Measurements from ENCODE around the gene SORCS2.
A peak's percentile ranks its signal among the peaks of the same experiment; 100 is the strongest.

SORCS2 gene

DNA sequence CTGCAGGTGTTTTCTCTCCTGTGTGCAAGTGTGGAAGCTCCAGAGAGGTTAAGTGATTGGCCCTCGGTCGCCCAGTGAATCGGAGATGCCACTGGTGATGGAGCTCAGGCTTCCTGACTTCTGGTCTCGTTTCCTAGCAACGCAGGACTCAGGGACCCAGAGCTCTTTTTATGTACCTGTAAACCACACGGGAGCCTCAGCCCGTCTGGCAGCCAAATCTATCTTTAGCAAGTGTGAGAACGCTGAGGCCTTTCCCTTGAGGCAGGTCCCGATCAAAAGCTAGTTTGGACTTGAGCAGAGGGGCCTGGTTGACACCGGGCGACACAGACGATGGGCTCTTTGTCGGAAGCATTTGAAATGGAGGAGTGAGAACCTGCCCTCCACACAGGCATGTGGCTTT lies 116.8 kb downstream of the SORCS2 start:
- no peak for DNase-seq

DNA sequence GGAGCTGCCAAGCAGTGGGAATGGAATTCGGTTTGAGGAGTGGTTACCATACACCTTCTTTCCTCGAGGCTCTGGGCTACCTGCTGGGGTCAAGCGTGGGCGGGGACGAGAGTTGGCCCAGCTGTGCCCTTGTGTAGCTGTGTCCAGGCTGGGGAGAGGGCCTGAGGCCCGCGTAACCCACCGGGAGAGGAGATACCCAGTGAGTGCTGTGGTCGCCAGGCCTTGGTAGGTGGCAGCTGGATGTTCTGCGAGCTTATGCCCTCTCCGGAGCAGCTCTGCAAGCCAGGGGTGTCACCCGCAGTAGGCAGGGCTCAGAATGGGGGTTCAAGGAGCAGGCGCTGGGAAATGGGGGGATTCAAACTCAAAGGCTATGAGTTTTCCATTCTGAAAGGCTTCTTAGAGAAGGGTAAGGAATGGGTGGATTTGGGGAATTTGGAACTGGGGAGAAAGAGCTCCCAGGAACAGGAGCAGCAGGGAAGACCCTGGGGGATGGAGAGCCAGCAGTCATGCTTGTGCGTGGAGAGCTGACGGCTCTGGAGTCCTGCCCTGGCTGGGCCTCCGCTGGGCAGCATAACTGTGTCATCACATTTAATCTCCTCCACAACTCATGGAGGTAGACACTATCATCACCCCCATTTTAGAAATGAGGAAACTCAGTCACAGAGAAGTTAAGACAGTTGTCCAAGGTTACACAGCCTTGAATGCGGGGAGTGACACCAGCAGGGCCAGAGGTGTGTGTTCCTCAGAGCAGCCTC lies 117.5 kb downstream of the SORCS2 start:
- DNase-seq: no peak

DNA sequence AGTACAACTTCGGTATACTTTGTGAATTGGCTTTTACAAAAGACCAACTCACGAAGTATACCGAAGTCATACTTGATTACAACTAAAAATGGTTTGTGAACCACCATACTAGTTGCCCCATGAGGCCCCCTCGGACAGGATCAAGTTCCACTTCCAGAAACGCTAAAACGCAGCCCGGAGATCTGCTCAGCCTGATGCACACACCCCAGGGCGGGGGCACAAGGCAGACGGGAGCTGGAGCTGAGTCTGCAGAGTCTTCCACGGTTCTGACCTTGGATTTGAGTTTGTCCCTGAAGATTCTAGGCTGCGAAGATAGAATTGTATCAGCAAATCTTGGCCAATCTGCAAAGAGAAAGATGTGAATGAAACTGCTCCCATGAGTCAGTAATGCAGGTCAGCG lies 118.1 kb downstream of the SORCS2 start:
- no peak for DNase-seq

DNA sequence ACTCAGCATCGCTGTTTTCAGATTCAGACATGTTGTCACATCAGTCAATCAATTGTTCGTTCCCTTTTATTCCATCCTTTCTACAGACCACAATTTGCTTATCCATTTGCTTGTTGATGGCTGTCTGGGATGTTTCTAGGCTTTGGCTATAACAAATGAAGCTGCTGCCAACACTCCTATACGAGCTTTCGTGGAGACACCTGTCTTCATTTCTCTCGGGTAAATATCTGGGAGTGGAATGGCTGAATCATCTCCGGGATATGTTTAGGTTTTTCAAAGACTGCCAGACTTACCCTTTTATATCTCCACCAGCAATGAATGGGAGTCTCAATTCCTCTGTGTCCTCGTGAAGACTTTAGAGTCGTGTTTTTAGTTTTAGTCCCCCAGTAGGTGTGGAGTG lies 118.9 kb downstream of the SORCS2 start:
- no peak for DNase-seq

DNA sequence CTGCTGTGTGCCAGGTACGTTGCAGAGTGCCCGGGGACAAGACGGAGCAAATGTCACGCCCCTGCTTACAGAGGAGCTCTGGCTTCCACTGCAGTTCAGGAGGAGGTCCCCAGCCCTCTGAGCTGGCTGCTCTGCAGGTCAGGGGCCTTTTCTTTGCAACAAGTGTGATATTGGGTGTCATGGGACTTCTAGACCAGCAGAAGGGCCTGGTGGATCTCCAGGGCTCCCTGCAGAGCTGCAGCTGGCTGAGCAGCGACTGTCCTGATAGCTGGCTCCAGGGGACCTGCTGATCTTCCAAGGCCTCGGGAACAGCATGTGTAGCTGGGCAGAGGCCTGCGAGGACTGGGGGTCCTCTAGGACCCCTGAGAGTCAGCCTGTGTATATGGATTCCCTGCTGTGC lies 120.4 kb downstream of the SORCS2 start:
- DNase-seq: no peak

DNA sequence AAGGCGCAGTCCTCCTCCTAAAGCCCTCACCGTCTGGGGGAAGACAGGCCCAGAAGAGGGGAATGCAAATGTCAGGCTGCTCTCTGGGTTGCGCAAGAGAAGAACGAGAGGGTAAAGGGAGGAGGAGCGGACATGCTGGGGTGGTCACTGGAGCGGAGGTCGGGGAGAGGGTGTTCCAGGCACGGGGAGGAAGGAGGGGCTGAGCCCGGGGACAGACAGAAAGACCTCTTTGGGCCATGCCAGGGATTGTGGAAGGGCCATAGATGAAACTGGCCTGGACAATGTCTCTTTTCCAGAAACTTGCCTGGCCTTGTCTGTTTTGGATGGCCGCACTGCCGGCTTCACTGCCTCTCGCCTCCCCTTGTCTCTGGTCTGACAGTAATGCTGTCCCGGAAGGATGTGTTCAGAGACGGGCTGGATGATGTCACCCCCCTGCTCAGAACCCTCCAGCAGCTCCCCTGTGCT lies 121.0 kb downstream of the SORCS2 start:
- DNase-seq: no peak

DNA sequence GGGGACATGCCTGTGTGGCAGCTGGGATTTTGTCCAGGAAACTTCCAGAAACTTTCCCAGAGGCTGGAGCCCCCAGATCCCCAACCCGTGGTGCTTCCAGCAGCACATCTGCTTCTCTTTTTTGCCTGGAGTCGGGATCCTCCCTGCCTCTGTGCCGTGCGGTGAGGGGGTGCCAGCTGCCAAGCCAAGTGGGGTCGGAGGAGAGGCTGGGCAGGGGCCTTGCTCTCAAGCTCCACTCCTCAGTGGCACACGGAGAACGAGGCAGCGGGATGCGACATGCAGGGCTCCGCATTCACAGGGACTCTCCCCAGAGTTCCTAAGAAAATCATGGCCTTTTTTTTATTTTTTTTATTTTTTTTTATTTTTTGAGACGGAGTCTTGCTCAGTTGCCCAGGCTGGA lies 121.7 kb downstream of the SORCS2 start:
- DNase-seq: no peak

DNA sequence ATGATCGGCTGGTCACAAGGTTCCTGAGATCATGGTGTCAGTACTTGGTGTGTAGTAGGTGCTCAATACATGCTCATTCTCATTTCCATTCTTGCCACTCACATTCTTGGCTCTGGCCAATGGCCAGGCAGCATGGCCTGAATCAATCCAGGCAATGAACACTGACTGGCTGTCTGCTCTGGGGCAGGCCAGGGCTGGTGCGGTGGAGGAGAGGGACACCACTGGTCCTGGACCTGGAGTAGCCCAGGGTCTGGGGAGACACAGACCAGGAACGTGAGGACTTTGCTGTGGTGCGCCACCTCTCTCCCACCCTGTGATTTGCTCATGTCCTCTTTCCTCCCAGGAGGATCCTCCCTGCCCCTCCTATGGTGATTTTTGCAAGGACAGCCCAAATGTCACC lies 122.9 kb downstream of the SORCS2 start:
- DNase-seq: no peak

DNA sequence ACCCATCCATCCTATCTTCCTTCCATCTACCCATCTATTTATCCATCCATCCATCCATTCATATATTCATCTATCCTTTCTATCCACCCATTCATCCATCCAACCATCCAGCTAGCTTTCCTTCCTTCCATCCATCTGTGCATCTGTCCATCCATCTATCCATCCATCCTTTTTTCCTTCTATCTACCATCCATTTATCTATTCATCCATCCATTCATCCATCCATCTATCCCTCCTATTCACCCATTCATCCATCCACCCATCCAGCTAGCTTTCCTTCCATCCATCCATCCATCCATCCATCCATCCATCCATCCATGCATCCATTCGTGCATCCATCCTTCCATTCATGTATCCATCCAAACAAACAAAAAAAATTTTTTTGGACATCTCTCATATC lies 123.6 kb downstream of the SORCS2 start:
- no peak for DNase-seq

DNA sequence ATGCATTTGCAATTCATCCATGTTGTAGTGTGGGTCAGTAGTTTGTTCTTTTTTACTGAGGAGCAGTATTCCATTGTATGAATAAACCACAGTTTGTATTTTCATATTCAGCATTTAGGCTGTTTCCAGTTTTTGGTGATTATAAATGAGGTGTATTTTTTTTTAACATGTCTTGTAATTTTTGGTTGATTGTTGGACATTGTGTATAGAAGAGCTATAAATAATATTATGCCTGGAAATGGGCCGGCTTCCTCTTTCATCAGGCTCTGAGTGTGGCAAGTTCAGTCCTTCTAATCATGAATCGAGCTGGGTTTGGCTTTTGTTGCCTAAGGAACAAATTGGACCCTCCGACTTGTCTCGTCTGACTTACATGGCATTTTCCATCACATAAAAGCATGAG lies 126.7 kb downstream of the SORCS2 start:
- DNase-seq: no peak

DNA sequence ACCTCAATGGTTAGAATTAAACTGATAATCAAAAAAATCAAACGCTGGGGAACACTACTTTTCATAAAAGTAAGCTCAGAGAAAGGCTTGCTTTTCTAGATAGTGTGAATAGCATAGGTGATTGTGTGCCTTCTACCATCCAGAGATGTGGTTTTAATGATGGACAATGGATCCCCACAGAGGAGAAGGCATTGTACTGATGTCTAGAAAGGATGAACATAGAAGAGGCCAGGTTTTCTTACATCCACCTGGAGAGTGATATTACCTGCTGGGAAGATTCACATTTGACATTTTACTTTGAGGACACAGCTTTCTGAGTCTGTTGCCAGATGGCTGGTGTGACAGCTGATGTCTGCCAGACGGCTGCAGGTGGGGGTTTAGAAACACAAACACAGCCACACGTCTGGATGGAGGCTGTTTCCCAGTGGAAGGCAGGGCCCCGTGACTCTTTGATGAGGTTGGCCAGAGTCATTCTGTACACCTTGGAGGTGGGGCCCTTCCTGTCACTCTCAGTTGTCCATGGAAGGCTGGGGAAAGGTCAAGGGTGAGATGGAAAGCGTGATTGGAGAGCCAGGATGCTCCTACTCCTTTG lies 128.0 kb downstream of the SORCS2 start:
- no peak for DNase-seq

DNA sequence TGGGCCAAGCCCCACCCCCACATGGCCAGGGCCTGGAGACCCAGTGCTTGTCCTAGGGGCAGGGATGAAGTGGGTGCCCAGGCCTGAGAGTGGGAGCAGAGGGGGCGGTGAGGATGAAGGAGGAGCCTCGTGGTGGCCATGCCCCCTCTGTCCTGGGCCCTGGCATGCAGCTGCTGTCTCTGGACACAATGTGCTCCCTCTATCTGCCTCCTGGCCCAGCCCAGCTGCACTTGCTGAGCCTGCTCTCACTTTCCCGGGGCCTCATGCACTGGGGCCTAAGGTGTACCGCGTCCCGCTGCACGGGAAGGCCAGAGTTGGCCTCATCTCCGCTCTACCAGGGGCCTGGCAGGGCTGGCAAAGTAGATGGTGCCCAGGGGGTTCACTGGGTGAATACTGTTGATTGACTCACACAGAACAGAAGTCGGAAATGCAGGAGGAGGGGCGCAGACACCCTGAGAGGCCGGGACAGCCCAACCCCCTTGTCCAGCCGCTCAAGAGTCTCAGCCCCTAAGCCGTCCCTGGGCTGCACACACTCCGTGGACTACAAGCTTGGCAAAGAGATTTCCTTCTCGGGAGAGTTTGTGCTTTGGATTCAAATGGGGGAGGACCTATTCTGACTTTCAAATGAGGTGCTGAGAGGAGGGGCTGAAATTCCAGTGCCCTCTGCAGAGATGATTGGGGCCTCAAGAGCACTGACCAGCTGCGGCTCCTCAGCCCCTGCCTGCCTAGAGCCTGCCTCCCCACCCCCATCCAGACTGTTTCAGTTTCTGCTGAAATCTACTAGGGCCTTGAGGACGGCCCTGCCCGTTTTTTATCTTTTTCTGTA lies 130.0 kb downstream of the SORCS2 start:
- DNase-seq: no peak

DNA sequence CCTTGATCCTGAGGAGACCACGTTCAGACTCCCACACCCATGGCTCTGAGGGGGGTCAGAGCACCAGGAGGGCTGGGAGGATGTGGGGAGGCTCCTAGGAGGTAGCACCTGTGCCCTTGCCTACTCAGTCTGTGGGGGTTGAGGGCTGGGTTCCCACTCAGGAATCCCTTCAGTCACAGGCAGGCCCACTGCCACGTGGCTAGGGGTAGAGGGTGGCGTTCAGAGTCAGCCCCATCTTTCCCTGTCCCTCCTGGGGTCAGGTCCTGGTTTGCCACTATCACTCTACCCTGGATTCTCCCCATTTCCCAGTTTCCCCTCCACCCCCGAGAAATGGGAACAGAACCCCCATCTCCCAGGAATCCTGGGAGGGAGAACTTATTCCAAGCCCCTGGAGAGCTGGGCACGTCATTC lies 131.1 kb downstream of the SORCS2 start:
- DNase-seq: no peak

DNA sequence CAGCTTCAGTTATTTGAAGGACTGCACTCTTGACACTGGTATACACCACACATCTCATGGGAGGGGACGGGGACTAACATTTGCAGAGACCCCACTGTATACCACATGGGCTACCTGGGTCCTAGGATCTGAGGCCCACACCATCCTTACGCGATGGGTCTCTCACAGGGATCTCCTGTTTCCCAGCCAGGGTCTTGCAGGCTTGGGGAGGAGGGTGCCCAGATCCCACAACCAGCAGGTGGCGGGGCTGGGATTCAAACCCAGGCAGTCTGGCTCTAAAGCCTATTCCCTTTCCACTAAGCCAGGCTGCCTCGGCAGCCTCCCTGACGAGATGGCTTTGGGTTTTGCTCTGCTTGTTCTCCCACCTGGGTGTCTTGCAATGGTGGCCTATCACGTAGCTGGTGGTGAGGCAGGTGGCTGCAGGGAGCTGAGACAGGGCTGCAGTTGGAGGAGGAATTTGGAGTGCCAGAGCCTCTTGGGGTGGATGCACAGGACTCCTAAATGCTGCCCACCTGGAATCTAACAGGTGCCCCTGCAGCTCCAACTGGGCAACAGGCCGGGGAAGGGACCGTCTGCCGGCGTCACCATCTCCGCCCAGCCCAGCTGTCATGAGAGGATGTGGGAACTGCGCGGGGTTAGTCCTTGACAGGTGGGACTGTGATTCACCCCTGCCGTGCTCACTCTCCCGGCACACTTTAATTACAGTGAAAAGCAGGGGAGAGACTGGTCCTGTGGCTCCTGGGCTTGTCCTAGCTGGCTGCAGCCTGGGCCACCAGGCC lies 131.7 kb downstream of the SORCS2 start:
- peak; percentile 37 for DNase-seq

DNA sequence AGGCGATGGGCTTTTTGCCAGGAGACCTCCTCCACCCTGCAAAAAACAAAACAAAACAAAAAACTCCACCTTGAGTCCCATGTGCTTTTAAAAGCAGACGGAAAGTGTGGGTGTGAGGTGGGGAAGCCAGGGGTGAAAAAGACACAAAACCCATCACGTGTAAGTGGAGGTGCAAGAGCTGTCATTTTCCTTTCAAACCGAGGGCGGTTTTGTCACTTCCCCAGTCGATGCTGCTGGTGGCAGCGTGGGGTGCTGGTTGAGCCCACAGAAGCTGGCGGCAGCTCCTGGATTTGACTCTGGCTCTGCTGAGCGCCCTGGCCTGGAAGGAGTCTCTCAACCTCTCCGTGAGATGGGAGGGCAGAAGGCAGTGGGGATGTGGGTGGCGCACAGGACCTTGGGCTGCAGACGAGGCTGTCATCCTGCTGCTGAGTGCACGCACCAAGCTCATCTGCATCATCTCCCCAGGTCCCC lies 132.3 kb downstream of the SORCS2 start:
- no peak for DNase-seq

DNA sequence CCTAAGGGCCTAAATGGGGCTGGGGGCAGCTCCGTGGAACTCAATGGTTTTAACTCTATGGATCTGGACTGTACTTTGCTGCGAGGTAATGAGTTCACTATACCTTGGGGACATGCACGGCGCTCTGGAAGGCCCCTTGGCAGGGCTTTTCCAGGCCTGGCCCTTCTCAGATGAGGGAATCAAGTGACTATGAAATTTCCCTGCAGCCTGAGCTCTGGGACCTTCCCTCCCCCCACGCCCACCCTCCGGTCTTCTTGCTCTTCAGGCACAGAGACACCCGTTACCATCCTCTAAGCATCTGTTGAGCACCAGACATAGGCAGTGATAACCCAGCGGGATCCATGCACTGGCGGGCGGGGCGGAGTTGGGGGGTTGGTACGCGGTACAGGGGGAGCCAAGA lies 133.2 kb downstream of the SORCS2 start:
- DNase-seq: no peak

DNA sequence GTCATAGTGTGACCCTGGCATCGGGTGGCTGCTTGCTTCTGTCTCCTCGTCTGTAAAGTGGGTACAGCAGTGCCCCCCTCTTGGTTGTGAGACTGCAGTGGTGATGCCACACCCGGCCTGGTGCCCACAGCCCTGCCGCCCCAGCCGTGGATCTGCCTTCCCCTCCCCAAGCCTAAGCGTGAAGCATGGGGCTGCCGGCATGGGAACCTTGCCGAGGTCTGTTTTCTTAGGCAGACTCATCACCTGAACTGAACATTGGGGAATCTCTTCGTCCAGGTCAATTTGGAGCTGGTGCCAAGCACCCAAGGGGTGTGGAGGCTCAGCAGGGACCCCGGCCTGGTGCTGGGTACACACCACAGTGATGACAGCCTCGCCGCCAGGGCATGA lies 134.0 kb downstream of the SORCS2 start:
- DNase-seq: no peak

DNA sequence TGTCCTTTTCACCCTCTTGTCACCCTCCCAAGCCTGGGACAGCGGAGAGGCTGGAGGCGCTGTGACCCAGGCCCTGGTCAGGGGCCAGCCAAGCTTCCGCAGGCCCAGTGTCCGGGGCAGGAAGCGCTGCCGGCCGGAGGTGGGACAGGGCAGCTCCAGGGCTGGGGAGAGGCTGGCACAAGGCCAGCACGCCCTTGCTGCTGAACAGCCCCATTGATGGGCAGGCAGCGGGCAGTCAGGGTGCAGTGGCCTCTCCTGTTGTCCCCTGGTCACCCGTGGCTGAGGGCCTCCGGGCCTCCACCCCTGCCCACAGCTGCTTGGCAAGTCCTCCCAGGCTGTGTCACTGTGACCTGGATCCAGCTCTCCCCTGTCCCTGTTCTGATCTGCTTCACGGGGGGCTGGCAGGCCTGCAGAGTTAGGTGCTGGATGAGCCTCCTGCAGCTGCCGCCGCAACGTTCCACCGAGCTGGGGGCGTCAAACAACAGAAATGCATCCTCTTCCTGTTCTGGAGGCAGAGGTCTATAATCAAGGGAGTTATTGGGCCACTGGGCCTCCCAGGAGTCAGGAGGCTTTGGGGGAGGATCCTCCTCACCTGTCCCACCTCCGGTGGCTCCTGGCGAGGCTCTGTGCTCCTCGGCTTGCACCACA lies 134.5 kb downstream of the SORCS2 start:
- no peak for DNase-seq

DNA sequence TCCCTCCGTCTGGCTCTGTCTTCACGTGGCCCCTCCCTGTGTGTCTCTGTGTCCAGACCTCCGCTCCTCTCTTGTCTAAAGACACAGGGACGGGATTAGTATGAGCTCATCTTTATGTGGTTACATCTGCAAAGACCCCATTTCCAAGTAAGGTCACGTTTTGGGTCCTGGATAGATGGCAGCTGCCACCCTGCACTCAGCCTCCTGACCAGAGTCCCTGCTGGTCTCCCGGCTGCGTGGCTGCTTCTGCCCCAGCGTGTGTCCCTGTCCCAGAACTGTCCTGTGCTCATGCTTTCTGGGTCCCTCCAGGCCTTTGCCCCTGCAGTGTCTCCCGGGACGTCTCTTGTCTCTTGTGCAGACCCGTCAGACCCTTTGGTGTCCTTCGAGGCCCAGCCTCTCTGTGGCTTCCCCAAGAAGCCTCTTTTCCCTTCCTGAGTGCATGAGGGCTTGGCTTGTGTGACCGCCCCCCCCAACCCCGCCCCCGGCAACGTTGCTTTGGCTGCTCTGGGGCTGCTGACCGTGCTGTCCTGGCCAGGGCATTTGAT lies 135.1 kb downstream of the SORCS2 start:
- no peak for DNase-seq

DNA sequence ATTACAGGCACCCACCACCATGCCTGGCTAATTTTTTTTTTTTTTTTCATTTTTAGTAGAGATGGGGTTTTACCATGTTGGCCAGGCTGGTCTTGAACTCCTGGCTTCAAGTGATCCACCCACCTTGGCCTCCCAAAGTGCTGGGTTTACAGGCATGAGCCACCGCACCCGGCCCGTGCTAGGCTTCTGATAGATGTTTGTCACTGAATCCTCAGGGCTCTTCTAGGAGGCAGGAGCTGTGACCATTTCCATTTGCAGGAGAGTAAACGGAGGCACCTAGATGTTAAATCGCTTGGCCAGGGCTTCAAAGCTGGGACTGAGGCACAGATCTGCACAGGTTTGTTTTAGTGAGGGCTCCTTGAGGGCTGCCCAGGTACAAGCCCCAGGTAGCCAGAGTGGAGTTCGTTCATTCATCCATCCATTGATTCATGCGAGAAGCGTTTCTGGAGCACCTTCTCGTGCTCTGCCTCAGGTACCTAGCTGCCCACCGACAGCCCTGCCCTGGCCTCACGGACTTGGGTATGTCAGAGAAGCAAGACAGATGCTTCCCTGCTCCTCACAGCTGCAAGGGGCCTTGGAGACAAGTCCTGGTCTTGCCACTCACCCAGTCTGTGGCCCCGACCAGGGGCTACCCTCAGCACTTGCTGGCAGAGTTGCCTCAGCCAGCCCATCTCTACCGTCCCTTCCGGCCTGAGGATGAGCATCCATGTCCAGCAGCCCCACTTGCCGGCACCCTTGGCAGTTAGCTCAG lies 136.0 kb downstream of the SORCS2 start:
- no peak for DNase-seq

DNA sequence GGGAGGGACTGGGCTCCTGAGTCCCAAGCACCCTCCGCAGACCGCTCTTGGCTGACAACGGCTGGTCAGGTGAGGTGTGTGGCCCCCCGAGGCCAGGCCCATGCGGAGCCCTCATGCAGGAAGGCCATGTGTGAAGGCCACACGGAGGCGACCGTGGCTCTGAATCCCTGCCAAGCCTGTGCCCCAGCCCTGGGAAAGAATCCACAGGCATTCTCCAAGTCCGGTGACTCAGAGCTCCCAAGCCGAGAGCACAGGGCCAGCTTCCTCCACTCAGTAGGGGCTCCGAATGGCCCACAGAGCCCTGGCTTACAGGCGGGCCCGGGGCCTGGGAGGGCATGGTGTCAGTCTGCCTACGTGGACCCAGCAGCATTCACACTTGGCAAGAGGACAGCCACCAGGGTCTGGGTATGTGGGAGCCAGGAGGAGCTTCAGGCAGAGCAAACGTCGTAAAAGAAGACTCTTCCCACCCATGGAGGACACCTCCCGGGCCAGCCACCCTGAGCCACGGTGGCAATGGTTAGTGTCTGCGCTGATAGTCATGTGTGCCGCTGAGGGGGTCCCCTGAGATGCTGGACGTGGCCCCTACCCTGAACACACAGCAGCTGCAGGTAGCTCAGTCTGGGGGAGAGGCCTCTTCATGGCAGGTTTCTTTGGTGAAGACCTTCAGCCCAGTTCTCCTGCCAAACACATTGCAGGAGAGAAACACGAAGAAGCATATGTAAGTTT lies 136.7 kb downstream of the SORCS2 start:
- DNase-seq: no peak

Data from NCI-H2081 treated with DMSO at 0.1 percent for 48 hours (cell line).